ENCODE results near the gene PKNOX2. TPM values are rescaled to one million over a fixed set of nuclear protein-coding genes. Genes with fewer than 3 reads are reported as not detected.

The PKNOX2 gene
- total RNA-seq, 1 experiment from 2014 or later, result 3.7 TPM

GRCh38 chr11:125343086-125343717 lies 178.7 kb downstream of the PKNOX2 start (continued):
- TF ChIP-seq, protein P1, sequence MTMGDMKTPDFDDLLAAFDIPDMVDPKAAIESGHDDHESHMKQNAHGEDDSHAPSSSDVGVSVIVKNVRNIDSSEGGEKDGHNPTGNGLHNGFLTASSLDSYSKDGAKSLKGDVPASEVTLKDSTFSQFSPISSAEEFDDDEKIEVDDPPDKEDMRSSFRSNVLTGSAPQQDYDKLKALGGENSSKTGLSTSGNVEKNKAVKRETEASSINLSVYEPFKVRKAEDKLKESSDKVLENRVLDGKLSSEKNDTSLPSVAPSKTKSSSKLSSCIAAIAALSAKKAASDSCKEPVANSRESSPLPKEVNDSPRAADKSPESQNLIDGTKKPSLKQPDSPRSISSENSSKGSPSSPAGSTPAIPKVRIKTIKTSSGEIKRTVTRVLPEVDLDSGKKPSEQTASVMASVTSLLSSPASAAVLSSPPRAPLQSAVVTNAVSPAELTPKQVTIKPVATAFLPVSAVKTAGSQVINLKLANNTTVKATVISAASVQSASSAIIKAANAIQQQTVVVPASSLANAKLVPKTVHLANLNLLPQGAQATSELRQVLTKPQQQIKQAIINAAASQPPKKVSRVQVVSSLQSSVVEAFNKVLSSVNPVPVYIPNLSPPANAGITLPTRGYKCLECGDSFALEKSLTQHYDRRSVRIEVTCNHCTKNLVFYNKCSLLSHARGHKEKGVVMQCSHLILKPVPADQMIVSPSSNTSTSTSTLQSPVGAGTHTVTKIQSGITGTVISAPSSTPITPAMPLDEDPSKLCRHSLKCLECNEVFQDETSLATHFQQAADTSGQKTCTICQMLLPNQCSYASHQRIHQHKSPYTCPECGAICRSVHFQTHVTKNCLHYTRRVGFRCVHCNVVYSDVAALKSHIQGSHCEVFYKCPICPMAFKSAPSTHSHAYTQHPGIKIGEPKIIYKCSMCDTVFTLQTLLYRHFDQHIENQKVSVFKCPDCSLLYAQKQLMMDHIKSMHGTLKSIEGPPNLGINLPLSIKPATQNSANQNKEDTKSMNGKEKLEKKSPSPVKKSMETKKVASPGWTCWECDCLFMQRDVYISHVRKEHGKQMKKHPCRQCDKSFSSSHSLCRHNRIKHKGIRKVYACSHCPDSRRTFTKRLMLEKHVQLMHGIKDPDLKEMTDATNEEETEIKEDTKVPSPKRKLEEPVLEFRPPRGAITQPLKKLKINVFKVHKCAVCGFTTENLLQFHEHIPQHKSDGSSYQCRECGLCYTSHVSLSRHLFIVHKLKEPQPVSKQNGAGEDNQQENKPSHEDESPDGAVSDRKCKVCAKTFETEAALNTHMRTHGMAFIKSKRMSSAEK (CRISPR knock-in tag; IDR thresholded peaks at IDR 0.05; ENCODE audit: borderline replicate concordance), result no peak

GRCh38 chr11:125343718-125344131 lies 179.2 kb downstream of the PKNOX2 start:
- TF ChIP-seq ZBTB21 (CRISPR knock-in tag; IDR thresholded peaks at IDR 0.05; ENCODE audit: borderline replicate concordance) (no peak), GTF2I (CRISPR knock-in tag; conservative IDR thresholded peaks at IDR 0.05) (no peak), FOXK1 (CRISPR knock-in tag; IDR thresholded peaks at IDR 0.05) (no peak), ESRRA (CRISPR knock-in tag; IDR thresholded peaks at IDR 0.05; ENCODE audit: borderline replicate concordance) (no peak)
- POLR2A ChIA-PET, result no interaction called here
- CTCF ChIA-PET, result interaction anchor here (0.9 to 7.4 kb wide), 17 partner anchors 10 to 252 kb away, joined by 3 to 96 read pairs (median 6); partner anchors contain the start of gene PKNOX2
- Mint-ChIP-seq H3K4me1 (peaks cover 46% of the 10 kb centered on the region), H3K4me3 (no peak overlapping the region), H3K36me3 (no peaks in the 10 kb centered on the region), H3K27ac (no peak overlapping the region), H3K27me3 (ENCODE audit: low read depth) (peaks cover 20% of the 10 kb centered on the region), H3K9me3 (no peaks in the 10 kb centered on the region)
- peak; percentile 8; the same call in 1 of the 2 replicates for ATAC-seq
- DNase-seq (ENCODE audit: low spot score), result no peak

GRCh38 chr11:125344846-125345420 lies 180.4 kb downstream of the PKNOX2 start:
- ChIA-PET CTCF (interaction anchor here (1.0 to 7.4 kb wide), 37 partner anchors 10 to 499 kb away, joined by 3 to 96 read pairs (median 11); partner anchors contain the start of genes PKNOX2 and TMEM218), POLR2A (interaction anchor here (1.1 kb wide), 1 partner anchor 45 kb away, joined by 3 read pairs; no protein-coding TSS in a partner anchor)
- Mint-ChIP-seq H3K4me3 (no peak overlapping the region), H3K27me3 (ENCODE audit: low read depth) (peaks cover 20% of the 10 kb centered on the region), H3K4me1 (peaks cover 57% of the 10 kb centered on the region), H3K27ac (no peak overlapping the region), H3K9me3 (no peaks in the 10 kb centered on the region), H3K36me3 (no peaks in the 10 kb centered on the region)
- ATAC-seq, result no peak
- TF ChIP-seq FOXP1 (CRISPR knock-in tag; IDR thresholded peaks at IDR 0.05; ENCODE audit: borderline replicate concordance) (no peak), SMAD4 (CRISPR knock-in tag; IDR thresholded peaks at IDR 0.05) (no peak), SP1 (CRISPR knock-in tag; conservative IDR thresholded peaks at IDR 0.05) (no peak), CREB1 (CRISPR knock-in tag; IDR thresholded peaks at IDR 0.05) (no peak), ETV6 (CRISPR knock-in tag; IDR thresholded peaks at IDR 0.05) (no peak), ATF6 (CRISPR knock-in tag; IDR thresholded peaks at IDR 0.05) (no peak), TCF7 (CRISPR knock-in tag; IDR thresholded peaks at IDR 0.05; ENCODE audit: low read depth) (no peak), CDX4 (CRISPR knock-in tag; IDR thresholded peaks at IDR 0.05; ENCODE audit: borderline replicate concordance) (no peak), SOX15 (CRISPR knock-in tag; IDR thresholded peaks at IDR 0.05) (no peak), ZNF219 (CRISPR knock-in tag; IDR thresholded peaks at IDR 0.05; ENCODE audit: borderline replicate concordance) (no peak), MXD4 (CRISPR knock-in tag; IDR thresholded peaks at IDR 0.05; ENCODE audit: borderline replicate concordance) (no peak), RELA (CRISPR knock-in tag; IDR thresholded peaks at IDR 0.05; ENCODE audit: borderline replicate concordance) (no peak), HMGA2 (CRISPR knock-in tag; IDR thresholded peaks at IDR 0.05) (no peak), NFATC4 (CRISPR knock-in tag; IDR thresholded peaks at IDR 0.05) (no peak), MAX (CRISPR knock-in tag; IDR thresholded peaks at IDR 0.05) (no peak), ESRRA (CRISPR knock-in tag; IDR thresholded peaks at IDR 0.05; ENCODE audit: borderline replicate concordance) (no peak), ATF1 (CRISPR knock-in tag; IDR thresholded peaks at IDR 0.05) (no peak)
- TF ChIP-seq, protein P2, sequence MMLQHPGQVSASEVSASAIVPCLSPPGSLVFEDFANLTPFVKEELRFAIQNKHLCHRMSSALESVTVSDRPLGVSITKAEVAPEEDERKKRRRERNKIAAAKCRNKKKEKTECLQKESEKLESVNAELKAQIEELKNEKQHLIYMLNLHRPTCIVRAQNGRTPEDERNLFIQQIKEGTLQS (CRISPR knock-in tag; conservative IDR thresholded peaks at IDR 0.05), result no peak
- TF ChIP-seq, protein P3, sequence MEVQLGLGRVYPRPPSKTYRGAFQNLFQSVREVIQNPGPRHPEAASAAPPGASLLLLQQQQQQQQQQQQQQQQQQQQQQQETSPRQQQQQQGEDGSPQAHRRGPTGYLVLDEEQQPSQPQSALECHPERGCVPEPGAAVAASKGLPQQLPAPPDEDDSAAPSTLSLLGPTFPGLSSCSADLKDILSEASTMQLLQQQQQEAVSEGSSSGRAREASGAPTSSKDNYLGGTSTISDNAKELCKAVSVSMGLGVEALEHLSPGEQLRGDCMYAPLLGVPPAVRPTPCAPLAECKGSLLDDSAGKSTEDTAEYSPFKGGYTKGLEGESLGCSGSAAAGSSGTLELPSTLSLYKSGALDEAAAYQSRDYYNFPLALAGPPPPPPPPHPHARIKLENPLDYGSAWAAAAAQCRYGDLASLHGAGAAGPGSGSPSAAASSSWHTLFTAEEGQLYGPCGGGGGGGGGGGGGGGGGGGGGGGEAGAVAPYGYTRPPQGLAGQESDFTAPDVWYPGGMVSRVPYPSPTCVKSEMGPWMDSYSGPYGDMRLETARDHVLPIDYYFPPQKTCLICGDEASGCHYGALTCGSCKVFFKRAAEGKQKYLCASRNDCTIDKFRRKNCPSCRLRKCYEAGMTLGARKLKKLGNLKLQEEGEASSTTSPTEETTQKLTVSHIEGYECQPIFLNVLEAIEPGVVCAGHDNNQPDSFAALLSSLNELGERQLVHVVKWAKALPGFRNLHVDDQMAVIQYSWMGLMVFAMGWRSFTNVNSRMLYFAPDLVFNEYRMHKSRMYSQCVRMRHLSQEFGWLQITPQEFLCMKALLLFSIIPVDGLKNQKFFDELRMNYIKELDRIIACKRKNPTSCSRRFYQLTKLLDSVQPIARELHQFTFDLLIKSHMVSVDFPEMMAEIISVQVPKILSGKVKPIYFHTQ (CRISPR knock-in tag; IDR thresholded peaks at IDR 0.05), result no peak
- no peak for DNase-seq (ENCODE audit: low spot score)

Data from WTC11 (cell line).